Kidney tubule cell (primary cell): ENCODE measurements around the gene CMPK2.
"Not testable (repeated sequence)": the region's sequence is repeated elsewhere in the genome, so short reads cannot be mapped to it uniquely, and the experiment has no call there.

ENCODE experiments used
- DNase-seq: peaks from one replicate; pipeline ENCODE4 v3.0.0-alpha.2; 2018; ENCODE audit warnings: low spot score

Gene CMPK2, protein sequence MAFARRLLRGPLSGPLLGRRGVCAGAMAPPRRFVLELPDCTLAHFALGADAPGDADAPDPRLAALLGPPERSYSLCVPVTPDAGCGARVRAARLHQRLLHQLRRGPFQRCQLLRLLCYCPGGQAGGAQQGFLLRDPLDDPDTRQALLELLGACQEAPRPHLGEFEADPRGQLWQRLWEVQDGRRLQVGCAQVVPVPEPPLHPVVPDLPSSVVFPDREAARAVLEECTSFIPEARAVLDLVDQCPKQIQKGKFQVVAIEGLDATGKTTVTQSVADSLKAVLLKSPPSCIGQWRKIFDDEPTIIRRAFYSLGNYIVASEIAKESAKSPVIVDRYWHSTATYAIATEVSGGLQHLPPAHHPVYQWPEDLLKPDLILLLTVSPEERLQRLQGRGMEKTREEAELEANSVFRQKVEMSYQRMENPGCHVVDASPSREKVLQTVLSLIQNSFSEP

DNA sequence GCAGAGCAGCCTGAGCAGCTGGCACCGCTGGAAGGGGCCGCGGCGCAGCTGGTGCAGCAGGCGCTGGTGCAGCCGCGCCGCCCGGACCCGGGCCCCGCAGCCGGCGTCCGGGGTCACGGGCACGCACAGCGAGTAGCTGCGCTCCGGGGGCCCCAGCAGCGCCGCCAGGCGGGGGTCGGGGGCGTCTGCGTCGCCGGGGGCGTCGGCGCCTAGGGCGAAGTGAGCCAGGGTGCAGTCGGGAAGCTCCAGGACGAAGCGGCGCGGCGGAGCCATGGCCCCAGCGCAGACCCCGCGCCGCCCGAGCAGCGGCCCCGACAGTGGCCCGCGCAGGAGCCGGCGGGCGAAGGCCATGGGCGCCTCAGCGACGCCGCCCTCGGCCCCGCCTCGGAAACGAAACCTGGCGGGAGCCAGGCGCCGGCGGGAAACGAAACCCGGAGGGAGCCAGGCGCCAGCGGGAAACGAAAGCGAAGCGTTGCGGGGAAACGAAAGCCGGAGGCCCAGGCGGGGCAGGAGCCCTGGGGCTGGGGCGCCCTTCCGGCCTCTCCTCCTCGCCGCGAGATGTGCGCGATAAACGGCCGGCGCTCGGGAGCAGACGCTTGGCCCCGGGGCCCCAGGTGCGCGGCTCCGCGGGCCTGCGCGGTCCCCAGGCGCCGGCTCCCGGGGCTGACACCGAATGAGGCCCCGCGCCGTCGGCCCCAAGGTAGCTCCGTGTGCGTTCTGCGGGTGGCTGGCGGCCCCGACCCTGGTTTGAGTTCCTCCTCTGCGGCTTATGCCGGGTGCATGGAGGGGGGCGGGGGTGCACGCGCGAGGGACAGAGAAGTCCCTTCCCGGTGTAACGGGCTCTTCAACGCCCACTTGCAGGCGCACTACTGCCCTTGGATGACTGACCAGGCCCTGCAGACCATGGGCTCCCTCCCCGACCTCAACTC is at the start of gene CMPK2:
CMPK2 (minus strand) TSS at position 562 of the 929 bp plus-strand sequence; CDS start at position 351, 211 bp downstream.
- DNase-seq = peak; percentile 69

DNA sequence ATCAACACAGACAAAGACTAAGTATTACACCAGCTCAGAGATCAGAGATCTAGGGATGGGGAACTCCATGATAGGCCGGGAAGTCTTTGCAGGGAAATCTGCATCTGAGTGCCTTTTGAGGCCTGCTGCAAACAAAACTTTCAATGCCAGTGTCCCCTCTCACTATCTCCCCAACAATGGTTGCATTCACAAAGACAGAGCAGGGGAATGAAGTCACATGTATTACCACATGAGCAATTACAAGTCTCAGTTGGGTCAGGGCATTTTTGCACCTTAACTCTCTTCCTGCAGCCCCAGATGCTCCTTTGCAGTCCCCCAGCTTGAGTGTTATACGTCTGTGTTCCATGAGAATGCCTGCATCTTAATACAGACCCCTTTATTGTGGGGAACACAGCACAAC is 49.7 kb upstream of the CMPK2 start:
- no peak for DNase-seq

DNA sequence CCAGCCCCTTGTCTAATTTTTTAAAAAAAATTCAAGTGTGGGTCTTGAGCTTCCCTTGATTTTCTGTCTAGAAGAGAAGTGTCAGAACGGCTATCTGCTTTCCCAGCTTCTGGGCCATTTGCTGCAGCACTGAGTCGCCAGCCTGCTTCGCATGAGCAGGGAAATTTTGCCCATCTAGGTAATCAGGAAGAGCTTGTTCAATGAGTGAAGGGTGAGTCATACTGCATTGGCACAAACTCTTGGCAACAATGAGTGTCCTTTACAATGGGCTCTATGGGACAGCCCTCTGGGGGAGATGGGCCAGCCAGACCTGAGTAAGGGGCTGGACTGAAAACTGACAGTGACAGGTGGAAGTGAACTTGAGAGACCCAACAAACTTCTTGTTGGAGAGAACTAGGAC is 49.1 kb upstream of the CMPK2 start:
- DNase-seq = peak; percentile 90

DNA sequence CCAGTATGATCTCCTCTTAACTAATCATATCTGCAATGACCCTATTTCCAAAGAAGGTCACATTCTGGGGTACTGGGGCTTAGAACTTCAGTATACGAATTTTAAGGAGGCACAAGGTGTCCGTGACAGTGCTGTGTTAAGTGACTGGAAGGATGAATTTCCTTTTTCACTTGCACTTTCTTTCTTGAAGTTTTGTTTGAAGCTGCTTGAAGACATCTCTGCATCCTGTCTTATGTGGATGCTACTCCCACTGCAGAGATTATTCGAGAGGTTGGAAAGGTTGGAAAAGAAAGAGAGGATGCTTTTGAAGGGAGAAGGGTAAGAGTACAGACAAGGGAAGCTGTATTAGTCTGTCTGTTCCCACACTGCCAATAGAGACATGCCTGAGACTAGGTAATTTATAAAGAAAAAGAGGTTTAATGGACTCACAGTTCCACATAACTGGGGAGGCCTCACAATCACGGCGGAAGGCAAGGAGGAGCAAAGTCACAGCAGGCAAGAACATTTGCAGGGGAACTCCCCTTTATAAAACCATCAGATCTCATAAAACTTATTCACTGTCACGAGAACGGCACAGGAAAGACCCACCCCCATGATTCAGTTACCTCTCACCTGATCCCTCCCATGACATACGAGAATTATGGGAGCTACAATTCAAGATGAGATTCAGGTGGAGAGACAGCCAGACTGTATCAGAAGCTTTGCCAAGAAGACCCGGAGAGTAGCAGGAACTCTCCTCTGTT is 47.9 kb upstream of the CMPK2 start:
- no peak for DNase-seq

DNA sequence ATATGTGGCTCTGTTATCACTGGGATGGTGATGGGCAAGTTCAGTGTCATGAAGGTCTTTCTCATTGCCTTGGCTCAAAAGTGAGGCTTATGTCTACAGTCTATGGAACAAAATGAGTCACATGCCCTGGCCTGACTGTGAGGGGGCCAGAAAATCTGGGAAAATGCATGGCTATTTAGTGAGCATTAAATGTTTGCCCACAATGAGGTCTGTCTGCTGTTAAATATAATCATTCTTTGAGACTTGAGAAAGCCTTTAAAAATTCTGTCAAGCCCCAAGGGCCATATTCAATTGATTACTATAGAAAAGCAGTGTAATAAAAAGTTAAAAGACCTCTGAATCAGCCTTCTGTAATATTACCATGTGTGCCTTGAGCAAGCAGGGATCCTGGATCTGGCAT is 46.0 kb upstream of the CMPK2 start:
- DNase-seq = no peak

DNA sequence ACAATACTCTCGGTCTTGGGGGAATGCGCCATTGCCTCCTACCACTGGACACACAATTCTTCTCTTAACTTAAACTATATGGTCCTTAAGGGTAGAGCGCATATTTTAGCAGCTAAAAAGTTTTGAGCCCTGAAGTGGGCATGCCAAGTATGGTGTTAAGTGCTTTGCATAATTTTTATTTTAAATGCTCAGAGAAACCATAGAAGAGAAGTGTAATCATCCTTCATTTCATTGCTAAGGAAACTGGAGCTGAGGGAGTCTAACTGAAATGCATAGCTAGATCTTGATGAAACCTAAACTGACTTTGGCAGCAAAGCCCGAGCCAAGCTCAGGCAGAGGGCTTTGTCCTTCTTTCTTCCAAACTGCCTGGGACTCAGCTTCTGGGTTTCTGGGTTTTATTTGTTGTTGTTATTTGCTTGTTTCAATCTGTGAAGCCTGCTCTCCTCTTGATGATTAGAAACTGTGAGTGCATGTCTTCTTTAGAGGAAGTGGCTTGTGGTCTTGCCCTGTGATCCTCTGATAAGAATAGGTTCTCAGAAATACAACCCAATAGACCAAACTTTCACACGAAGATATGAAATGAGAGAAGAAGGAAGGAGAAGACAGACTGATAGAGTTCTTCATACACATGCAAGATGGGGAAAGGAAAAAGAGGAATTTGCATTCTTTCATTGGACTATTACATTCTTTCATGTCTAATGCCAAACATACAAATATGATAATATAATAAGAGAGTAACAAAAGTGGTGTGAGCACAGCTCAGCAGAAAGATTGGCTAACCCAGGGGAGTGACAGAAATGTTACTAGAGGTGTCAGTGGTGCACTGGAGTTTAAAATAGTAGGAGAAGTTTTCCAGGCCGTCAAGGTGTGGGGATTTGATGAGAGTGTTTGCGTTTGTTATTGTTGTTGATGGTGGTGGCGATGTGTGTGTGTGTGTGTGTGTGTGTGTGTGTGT is 44.0 kb upstream of the CMPK2 start:
- no peak for DNase-seq

DNA sequence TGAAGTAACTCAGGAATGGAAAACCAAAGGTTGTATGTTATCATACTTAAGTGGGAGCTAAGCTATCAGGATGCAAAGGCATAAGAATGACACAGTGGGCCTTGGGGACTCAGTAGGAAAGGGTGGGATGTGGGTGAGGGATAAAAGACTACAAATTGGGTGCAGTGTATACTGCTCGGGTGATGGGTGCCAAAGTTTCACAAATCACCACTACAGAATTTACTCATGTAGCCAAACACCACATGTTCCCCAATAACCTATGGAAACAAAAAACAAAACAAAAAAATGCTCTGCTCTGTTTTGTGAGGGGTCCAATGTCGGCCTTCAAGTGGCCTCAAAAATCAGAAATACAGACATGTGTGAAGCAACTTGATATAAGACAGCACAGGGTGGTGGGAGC is 42.6 kb upstream of the CMPK2 start:
- no peak for DNase-seq

DNA sequence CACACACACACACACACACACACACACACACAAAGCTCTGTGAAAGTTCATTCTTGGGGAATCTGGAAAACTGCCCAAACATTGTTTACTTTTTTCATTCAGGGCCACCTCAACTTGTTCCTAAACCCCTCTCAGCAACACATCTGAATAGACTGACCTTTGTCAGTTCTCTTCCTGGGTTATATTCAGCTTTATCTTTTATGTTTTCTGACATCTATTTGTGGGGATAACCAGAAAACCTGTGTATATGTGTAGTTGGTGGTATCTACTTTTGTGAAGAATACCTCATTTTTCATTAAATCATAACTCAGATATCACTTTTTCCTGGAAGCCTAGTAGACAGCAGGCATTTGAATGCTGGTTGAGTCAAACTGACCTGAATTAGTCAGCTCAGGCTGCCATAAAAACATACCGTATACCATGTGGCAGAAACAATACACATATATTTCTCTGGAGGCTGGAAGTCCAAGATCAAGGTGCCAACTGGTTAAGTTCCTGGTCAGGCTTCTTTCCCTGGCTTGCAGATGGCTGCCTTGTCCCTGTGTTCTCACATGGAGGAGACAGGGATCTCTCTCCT is 40.5 kb upstream of the CMPK2 start:
- no peak for DNase-seq

DNA sequence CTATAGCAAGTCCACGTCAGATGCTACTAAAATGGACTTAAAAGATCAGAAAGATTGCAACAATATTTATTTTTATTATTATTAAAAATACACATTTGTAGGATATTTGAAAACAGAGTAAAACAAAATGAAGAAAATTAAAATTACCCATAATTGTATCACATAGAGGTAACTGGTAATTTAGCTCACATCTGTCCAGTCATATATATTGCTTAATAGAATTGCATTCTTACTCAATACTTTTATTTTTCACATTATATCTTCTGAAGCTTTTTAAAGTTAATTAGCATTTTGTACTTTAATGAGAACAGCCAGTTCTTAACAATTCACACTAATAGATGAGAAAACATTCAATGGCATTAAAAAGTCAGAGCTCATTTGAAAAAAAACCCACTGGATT is 40.0 kb upstream of the CMPK2 start:
- no peak for DNase-seq

DNA sequence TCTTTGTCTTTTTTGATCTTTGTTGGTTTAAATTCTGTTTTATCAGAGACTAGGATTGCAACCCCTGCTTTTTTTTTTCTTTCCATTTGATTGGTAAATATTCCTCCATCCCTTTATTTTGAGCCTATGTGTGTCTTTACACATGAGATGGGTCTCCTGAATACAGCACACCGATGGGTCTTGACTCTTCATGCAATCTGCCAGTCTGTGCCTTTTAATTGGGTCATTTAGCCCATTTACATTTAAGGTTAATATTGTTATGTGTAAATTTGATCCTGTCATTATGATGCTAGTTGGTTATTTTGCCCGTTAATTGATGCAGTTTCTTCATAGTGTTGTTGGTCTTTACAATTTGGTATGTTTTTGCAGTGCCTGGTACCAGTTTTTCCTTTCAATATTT is 36.9 kb upstream of the CMPK2 start:
- DNase-seq = not testable (repeated sequence)

DNA sequence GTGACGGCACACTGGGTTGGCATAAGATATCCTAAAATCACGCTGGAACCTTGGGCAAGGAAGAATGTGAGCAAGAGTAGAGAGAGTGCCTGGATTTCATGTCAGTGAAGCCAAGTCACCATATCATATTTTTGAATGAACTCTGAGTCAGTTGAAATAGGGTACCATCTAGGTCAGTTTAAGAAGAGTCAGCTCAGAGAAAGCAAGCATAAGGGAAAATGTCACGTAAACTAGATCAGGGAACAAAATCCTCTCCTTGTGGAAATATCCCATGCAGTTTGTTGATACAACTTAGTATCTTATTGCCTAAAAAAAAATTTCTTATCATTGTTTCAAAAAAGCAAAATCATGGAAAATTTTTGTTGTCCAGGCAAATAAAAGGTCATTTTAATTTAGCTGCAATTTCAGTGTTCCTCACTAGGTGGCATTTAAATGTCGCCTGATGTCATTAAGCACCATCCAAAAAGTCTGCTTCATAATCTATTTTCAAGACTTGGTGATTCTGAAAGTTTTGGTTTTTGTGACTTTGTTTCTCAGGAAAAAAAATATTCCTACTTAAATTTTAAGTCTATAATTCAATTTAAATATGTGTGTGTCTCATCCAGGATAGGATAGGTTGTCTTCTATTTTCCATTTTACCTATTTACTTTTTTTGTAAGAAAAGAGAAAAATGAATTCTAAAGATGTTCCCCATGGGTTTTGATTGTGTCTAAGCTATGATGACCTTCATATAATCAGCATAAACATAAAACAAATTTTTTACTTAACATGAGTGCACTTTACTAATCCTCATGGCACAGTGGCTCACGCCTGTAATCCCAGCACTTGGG is 31.4 kb upstream of the CMPK2 start:
- DNase-seq = peak; percentile 37

DNA sequence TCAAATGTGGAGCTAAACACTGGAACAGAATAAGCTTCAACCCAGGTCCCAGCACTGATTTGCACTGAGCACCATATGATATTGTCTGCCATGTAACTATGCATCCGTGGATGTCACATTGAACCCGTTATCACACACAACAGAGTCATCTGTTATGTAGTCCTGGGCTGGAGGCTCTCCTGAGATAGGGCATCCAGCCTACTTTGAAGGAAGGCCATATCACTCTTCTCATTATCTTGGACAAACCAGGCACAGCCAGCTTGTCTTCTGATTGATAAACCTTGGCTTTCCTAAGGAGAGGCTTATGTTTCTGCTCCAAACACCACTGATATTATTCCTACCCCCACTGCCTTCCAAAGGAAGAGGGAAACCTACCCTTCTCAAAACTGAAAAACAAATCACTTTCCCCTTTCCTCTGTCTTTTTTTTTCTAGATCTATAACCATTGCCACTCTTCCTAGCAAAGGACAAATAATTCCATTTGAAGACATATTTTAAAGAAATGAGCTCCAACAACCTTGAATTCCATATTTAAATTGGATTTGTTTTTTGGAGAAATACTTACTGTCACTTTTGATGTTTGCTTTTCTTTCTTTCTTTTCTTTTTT is 28.3 kb upstream of the CMPK2 start:
- DNase-seq = no peak

DNA sequence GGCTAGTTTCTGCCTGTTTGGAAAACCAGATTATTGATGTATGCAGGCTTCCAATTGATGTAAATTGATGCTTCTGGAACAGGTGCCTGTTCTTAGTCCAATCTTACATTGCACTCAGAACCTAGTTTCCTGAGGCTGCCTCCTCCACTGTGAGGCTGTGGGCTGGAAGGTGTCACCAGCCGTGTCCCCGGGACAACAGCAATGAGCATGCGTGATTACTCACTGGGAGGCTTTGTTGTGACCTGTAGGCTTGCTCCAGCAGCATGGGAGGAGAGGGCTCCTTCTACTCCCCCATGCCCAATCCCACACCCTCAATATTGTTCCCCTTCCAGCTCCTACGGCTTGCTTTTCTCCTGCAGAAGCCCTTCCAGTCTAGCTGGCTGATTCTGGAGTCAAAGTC is 23.0 kb upstream of the CMPK2 start:
- DNase-seq = no peak

DNA sequence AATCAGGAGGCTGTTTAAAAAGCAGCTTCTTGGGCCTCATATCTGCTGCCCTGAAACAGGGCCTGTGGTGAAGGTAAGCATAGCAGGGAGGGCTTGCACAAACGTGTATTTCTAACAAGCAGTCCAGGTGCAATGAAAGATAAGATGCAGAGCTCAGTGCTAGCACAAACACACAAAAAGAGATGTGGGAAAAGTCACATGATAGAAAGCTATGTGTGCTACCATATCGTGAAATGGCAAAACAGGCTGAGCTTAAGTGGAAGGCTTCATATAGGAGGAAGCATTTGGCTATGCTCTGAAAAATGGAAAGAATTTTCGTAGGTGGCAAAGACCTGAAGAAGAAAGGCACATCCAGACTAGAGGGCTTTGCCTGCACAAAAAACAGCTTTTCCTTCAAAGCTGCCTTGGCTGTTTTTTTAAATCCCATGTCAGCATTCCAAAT is 22.1 kb upstream of the CMPK2 start:
- DNase-seq = no peak

DNA sequence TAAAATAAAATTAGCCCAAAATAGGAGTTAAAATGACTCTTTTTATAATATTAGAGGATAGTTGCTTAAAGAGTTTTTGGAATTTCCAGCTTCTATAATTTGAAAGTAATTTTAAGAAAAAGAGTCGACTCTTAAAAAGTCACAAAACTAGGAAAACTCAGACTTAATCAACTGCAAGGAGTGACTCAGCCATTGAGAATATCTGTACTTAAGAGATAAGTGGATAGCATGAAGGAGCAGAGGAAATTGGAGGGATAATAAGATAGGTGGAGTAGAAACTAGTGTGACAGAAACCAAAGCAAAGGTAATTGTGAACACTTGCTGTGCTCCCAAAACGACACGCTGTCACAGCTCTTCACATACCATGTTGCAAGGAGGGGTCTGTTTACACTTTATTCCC is 20.3 kb upstream of the CMPK2 start:
- DNase-seq = no peak

DNA sequence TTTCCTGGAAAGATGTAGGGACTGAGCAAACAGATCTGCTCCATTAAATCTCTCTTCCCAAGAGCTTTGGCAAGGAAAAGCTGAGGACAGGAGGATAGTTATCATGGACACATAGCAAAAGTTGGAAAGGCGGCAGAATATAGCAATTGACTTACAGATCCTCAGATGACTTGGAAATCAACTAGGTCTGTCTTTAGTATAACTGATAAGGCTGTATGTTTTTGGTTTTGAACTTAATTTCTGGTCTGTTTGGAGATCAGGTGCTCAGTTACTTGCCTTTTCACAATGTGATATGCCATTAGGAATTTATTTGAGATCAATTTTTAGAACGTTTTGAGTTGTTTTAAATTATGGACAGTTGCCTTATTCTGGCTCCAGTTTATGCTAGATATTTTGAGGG is 19.8 kb upstream of the CMPK2 start:
- DNase-seq = no peak

DNA sequence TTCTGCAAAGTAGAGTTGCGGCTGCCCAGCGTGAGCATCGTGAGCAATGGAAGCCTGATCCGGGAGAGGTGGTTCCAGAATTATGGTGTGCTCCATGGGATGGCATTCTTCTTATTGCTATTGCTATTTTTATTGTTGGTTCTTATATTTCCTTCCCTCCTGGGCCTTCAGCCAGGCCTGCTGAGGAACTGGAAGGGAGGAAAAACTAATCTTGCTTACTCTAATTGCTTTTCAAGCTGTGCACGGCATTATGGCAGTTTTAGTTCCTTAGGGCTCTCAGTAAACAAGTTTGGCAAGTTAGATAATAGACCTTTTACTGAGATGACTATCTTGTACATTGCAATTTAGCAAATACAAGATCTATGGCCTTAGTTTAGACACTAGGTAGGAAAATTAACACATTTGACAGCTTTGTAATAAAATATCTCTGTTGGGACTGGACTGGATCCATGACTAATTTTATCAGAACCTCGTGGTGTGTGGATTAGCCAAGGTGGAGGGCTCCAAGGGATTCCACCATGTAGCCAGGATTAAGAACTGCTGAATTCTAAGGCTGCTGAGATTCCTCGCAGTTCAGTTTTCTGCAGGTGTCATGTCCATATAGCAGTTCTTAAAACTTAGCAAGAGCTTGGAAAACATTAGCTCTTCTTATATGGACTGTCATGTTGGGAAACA is 17.9 kb upstream of the CMPK2 start:
- DNase-seq = no peak

DNA sequence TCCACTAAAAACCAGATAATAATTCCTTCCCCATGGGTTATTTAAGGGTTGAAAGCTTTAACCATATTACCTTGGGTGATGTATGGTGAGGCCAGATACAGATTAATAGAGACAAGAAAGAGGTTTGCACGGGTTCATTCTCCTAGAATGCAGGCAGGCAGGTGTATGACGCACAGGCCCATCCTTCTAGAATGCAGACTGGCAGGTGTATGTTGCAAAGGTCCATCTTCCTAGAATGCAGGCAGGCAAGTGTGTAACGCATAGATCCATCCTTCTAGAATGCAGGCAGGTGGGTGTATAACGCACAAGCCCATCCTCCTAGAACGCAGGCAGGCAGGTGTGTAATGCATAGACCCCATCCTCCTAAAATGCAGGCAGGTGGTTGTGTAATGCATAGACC is 15.8 kb upstream of the CMPK2 start:
- no peak for DNase-seq

DNA sequence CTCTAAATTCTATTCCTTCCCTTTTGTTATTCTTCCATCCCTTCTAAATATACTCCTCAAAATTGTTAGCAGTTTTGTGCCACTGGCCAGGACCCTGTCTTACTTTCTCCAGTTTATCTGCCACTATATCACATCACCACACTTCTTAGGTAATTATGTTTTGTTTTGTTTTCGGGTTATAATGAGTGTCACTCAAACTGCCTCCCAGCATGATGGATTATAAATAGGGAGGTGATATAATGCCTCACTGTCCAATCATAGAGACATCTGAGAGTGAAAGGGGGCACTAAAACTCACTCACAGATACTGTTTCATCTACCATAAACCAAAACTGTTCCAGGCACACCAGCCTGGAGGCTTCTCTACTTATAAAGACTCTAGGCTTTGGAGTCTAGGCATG is 15.3 kb upstream of the CMPK2 start:
- no peak for DNase-seq
